A549 (cell line): ENCODE results near the gene CPNE4. TPM values are rescaled to one million over a fixed set of nuclear protein-coding genes. Genes with fewer than 3 reads are reported as not detected.

Source experiments
- ATAC-seq, 2 experiments: fragments of 200-7000 bp in 1 of 2; fragments of >200 bp in 1 of 2; cut with Nextera tagmentation in 1 of 2; cut with Tn5 transposase in 1 of 2; 3 replicates each; pipeline versions ENCODE4 v1.8.0 to v1.9.1; 2018 to 2020; ENCODE audit warnings: mild to moderate bottlenecking in 1 of 2, moderate library complexity in 1 of 2
- CTCF ChIA-PET: fragments of 300-600 bp; sonication (Branson Sonifier 250); formaldehyde crosslinking; extraction: SDS; loops from one replicate; lab custom pipeline; 2021; ENCODE audit warnings: antibody characterized with exemption, inconsistent platforms; lab: Yijun Ruan, JAX
- POLR2A ChIA-PET: fragments of 350-600 bp; formaldehyde crosslinking; extraction: SDS; loops from one replicate; lab custom pipeline; 2021; ENCODE audit warnings: antibody characterized with exemption, inconsistent platforms; lab: Yijun Ruan, JAX
- DNase-seq, 2 experiments: peaks; one replicate each; pipeline versions ENCODE4 v3.0.0 to v3.0.0-alpha.2; 2011 to 2016; ENCODE audit warnings: low read depth in 1 of 2, low spot score in 1 of 2
- FAIRE-seq: peaks from 2 replicates; lab custom pipeline; 2011; peaks lifted over from hg19 to GRCh38; lab: Jason Lieb, UNC
- H3K27ac ChIP-seq, 2 experiments: fragments of >200 bp; sonication (Bioruptor Twin); formaldehyde crosslinking; 3 replicates each; pipeline ENCODE4 v1.5.1; 2016 to 2017
- H3K4me1 ChIP-seq: fragments of >200 bp; sonication (Bioruptor Twin); formaldehyde crosslinking; 3 replicates; pipeline ENCODE4 v1.6.1; 2016
- H3K4me2 ChIP-seq: fragments of >200 bp; sonication (Bioruptor Twin); formaldehyde crosslinking; 3 replicates; pipeline ENCODE4 v1.6.1; 2016
- H3K4me3 ChIP-seq: fragments of >200 bp; sonication (Bioruptor Twin); formaldehyde crosslinking; 3 replicates; pipeline ENCODE4 v1.5.1; 2016
- H3K9me3 ChIP-seq: fragments of >200 bp; sonication (Bioruptor Twin); formaldehyde crosslinking; 3 replicates; pipeline ENCODE4 v1.6.1; 2016
- ATOH8 ChIP-seq: fragments of 250-450 bp; sonication (Bioruptor Pico); IDR thresholded peaks from 2 replicates; pipeline ENCODE4 v1.5.0; 2020; ENCODE audit warnings: low read depth, mild to moderate bottlenecking, moderate library complexity
- CEBPB ChIP-seq, 2 experiments: fragments of >200 bp in 1 of 2; sonication (Bioruptor Twin) in 1 of 2; formaldehyde crosslinking in 1 of 2; IDR thresholded peaks; 2 replicates each; pipeline ENCODE4 v1.6.1; 2012 to 2016
- EP300 ChIP-seq, 2 experiments: fragments of >200 bp; sonication (Bioruptor Twin); formaldehyde crosslinking; IDR thresholded peaks; 2 replicates in 1 of 2; 3 replicates in 1 of 2; pipeline ENCODE4 v1.6.1; 2016 to 2017
- ESRRA ChIP-seq: fragments of 150-350 bp; IDR thresholded peaks from 2 replicates; pipeline ENCODE4 v1.6.1; 2014; ENCODE audit warnings: mild to moderate bottlenecking, low read length, borderline replicate concordance
- FOSL2 ChIP-seq, 2 experiments: fragments of 450-650 bp in 1 of 2; fragments of >200 bp in 1 of 2; sonication (Bioruptor Twin) in 1 of 2; formaldehyde crosslinking; IDR thresholded peaks; 2 replicates each; pipeline versions ENCODE4 v1.5.0 to v1.6.1; 2016 to 2020; ENCODE audit warnings: mild to moderate bottlenecking in 1 of 2, moderate library complexity in 1 of 2
- GATA3 ChIP-seq: IDR thresholded peaks from 2 replicates; pipeline ENCODE4 v1.6.1; 2012; ENCODE audit warnings: borderline replicate concordance
- HES2 ChIP-seq: fragments of >200 bp; sonication (Bioruptor Twin); formaldehyde crosslinking; IDR thresholded peaks from 2 replicates; pipeline ENCODE4 v1.6.1; 2016
- HOXB5 ChIP-seq: fragments of 250-450 bp; sonication (Bioruptor Pico); IDR thresholded peaks from 2 replicates; pipeline ENCODE4 v1.5.0; 2020; ENCODE audit warnings: mild to moderate bottlenecking, moderate library complexity
- JUN ChIP-seq, 2 experiments: fragments of >200 bp; sonication (Bioruptor Twin); formaldehyde crosslinking; IDR thresholded peaks; 2 replicates in 1 of 2; 3 replicates in 1 of 2; pipeline ENCODE4 v1.6.1; 2016 to 2017
- JUNB ChIP-seq: fragments of >200 bp; sonication (Bioruptor Twin); formaldehyde crosslinking; IDR thresholded peaks from 2 replicates; pipeline ENCODE4 v1.6.1; 2016
- MYC ChIP-seq: IDR thresholded peaks from 2 replicates; pipeline ENCODE4 v1.6.1; 2012; ENCODE audit warnings: mild to moderate bottlenecking, inconsistent platforms, low read length, improper control_type of control experiment, borderline replicate concordance
- NPAS2 ChIP-seq: fragments of 250-450 bp; sonication (Bioruptor Pico); IDR thresholded peaks from 2 replicates; pipeline ENCODE4 v1.8.0; 2022; ENCODE audit warnings: mild to moderate bottlenecking, moderate library complexity, borderline replicate concordance
- PHF8 ChIP-seq: fragments of 200-600 bp; sonication (generic); IDR thresholded peaks from 2 replicates; pipeline ENCODE4 v1.6.1; 2016; ENCODE audit warnings: low read depth, mild to moderate bottlenecking, antibody characterized with exemption, moderate library complexity, borderline replicate concordance
- RAD21 ChIP-seq, 2 experiments: fragments of >200 bp in 1 of 2; sonication (Bioruptor Twin) in 1 of 2; formaldehyde crosslinking in 1 of 2; IDR thresholded peaks in 1 of 2; conservative IDR thresholded peaks in 1 of 2; 2 replicates in 1 of 2; 3 replicates in 1 of 2; pipeline ENCODE4 v1.6.1; 2012 to 2018; ENCODE audit warnings: inconsistent platforms in 1 of 2
- SMC3 ChIP-seq: fragments of >200 bp; sonication (Bioruptor Twin); formaldehyde crosslinking; IDR thresholded peaks from 3 replicates; pipeline ENCODE4 v1.6.1; 2018; ENCODE audit warnings: inconsistent platforms
- TFCP2L1 ChIP-seq: fragments of 250-450 bp; sonication (Bioruptor Pico); IDR thresholded peaks from 2 replicates; pipeline ENCODE4 v1.5.0; 2021; ENCODE audit warnings: mild to moderate bottlenecking
- USF2 ChIP-seq: fragments of 450-650 bp; IDR thresholded peaks from 2 replicates; pipeline ENCODE4 v1.6.1; 2014; ENCODE audit warnings: antibody characterized with exemption
- ZC3H11A ChIP-seq: fragments of 450-650 bp; IDR thresholded peaks from 2 replicates; pipeline ENCODE4 v1.6.1; 2014; ENCODE audit warnings: antibody characterized with exemption, mild to moderate bottlenecking
- ZFP36 ChIP-seq: fragments of 450-650 bp; IDR thresholded peaks from 2 replicates; pipeline ENCODE4 v1.6.1; 2014; ENCODE audit warnings: borderline replicate concordance; ENCODE audit not compliant: partially characterized antibody
- ZSCAN20 ChIP-seq: fragments of 250-450 bp; sonication (Bioruptor Pico); IDR thresholded peaks from 2 replicates; pipeline ENCODE4 v1.8.0; 2022; ENCODE audit warnings: mild to moderate bottlenecking, moderate library complexity
- WGBS: methylation state at CpG from one replicate; pipeline ENCODE4 v1.1.6; 2017; ENCODE audit errors: missing lambda C conversion rate; 5-methylcytosine and 5-hydroxymethylcytosine counted together
- polyA plus RNA-seq, 4 experiments: library from polyadenylated mRNA; depleted of rRNA in 3 of 4; stranded (reverse); fragments of >200 nt; fragmentation: RNase III in 1 of 4; extraction: RNeasy Plus Mini Kit Qiagen cat#74134 plus additional on column Dnase treatment in 1 of 4; gene quantifications; 2 replicates in 3 of 4; 3 replicates in 1 of 4; pipeline ENCODE4 v1.2.3, GENCODE V29; 2011 to 2017
- TF ChIP-seq, protein P1 (sequence below): fragments of 150-350 bp; IDR thresholded peaks from 2 replicates; pipeline ENCODE4 v1.6.1; 2014; ENCODE audit warnings: low read depth, mild to moderate bottlenecking, low read length
- TF ChIP-seq, protein P2 (sequence below): IDR thresholded peaks from 2 replicates; pipeline ENCODE4 v1.6.1; 2012; ENCODE audit warnings: low read depth, borderline replicate concordance
- TF ChIP-seq, protein P3 (sequence below): IDR thresholded peaks from 2 replicates; pipeline ENCODE4 v1.6.1; 2012

The CPNE4 gene
- polyA plus RNA-seq, 2 of the 4 experiments (the other 2 are of a cell fraction) = 3.6 to 8.7 TPM

DNA sequence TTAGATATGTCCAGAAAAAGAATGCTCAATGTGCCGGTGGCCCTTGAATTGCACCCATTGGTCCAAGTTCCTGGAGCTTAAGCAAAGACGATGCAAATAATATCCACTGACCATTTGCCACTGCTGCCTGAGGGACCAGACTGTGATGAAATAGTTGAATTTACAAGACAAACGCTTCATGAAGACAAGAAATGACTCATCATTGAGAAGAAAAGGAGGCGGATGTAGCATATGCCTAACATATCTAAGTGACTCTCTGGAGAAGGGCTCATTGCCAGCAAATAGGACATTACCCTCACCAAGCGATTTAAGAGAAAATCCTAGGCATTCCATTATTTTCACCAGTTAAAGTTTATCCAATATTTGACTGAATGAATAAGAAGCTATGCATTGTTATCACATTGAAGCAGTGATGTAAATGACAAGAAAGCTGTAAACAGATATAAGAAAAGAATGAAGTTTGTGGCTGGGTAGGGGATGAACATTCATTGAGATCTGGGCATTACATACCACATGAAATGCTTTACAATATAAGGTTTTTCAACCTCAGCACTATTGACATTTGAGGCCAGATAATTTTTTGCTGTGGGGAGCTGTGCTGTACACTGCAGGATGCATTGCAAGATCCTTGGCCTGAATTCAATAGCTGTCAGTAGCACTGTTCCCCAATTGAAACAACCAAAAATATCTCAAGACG lies 48.9 kb upstream of the CPNE4 start:
- ATAC-seq = peak; percentile 91 to 94
- Histone ChIP-seq H3K4me3 (peak overlapping the region; percentile 18; the same call in 1 of the 3 replicates), H3K9me3 (no peaks in the 10 kb centered on the region), H3K4me1 (peaks cover 41% of the 10 kb centered on the region), H3K4me2 (peak overlapping the region; percentile 82), H3K27ac (peak overlapping the region; percentile 86 to 92)
- ChIA-PET POLR2A (interaction anchor here (2.2 kb wide), 1 partner anchor 52 kb away, joined by 7 read pairs; no protein-coding TSS in a partner anchor), CTCF (interaction anchor here (0.7 to 2.2 kb wide), 5 partner anchors 13 to 96 kb away, joined by 3 to 8 read pairs (median 4); no protein-coding TSS in a partner anchor)
- 0 out of 2 replicates have a peak, but pooled peaks have one; percentile 26 for TF ChIP-seq HES2
- TF ChIP-seq EP300 (IDR thresholded peaks at IDR 0.05) = peak; percentile 15 to 52; a peak in 2 of 5 replicates
- TF ChIP-seq, protein P1, sequence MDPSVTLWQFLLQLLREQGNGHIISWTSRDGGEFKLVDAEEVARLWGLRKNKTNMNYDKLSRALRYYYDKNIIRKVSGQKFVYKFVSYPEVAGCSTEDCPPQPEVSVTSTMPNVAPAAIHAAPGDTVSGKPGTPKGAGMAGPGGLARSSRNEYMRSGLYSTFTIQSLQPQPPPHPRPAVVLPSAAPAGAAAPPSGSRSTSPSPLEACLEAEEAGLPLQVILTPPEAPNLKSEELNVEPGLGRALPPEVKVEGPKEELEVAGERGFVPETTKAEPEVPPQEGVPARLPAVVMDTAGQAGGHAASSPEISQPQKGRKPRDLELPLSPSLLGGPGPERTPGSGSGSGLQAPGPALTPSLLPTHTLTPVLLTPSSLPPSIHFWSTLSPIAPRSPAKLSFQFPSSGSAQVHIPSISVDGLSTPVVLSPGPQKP = no peak
- TF ChIP-seq, protein P2, sequence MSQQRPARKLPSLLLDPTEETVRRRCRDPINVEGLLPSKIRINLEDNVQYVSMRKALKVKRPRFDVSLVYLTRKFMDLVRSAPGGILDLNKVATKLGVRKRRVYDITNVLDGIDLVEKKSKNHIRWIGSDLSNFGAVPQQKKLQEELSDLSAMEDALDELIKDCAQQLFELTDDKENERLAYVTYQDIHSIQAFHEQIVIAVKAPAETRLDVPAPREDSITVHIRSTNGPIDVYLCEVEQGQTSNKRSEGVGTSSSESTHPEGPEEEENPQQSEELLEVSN = no peak
- peak; percentile 79 for TF ChIP-seq FOSL2 (IDR thresholded peaks at IDR 0.05)
- TF ChIP-seq FOSL2 (CRISPR knock-in tag; IDR thresholded peaks at IDR 0.05) = peak; percentile 95
- no peak for TF ChIP-seq ATOH8 (CRISPR knock-in tag)
- TF ChIP-seq SMC3 = peak; percentile 6; the same call in 1 of the 3 replicates
- TF ChIP-seq JUN (IDR thresholded peaks at IDR 0.05) = peak; percentile 48 to 57; a peak in 2 of 5 replicates
- TF ChIP-seq, protein P3, sequence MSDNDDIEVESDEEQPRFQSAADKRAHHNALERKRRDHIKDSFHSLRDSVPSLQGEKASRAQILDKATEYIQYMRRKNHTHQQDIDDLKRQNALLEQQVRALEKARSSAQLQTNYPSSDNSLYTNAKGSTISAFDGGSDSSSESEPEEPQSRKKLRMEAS = peak; percentile 35
- peak; percentile 88 for TF ChIP-seq JUNB
- peak; percentile 74 for TF ChIP-seq GATA3
- TF ChIP-seq CEBPB (IDR thresholded peaks at IDR 0.05) = peak in 1 of 2 experiments; percentile 88; a peak in 2 of 4 replicates
- FAIRE-seq = no peak
- WGBS = 5% methylated on average over 5 of the region's 6 CpGs
- DNase-seq = peak; percentile 62 to 95

GRCh38 chr3:132083159-132083558 lies 48.3 kb upstream of the CPNE4 start:
- TF ChIP-seq GATA3 (no peak), MYC (no peak), FOSL2 (IDR thresholded peaks at IDR 0.05) (no peak), FOSL2 (CRISPR knock-in tag; IDR thresholded peaks at IDR 0.05) (no peak), ZC3H11A (no peak), PHF8 (no peak), ESRRA (no peak), USF2 (no peak), HOXB5 (CRISPR knock-in tag) (no peak), ZFP36 (no peak), NPAS2 (CRISPR knock-in tag) (no peak), TFCP2L1 (no peak), ZSCAN20 (CRISPR knock-in tag) (no peak), RAD21 (conservative IDR thresholded peaks at IDR 0.05 in 1 of 2, IDR thresholded peaks at IDR 0.05 in 1 of 2) (no peak)
- TF ChIP-seq, all 56 proteins: peak for 0
- peak in 1 of 2 experiments; percentile 11; a peak in 3 of 6 replicates for ATAC-seq
- peak overlapping the region; percentile 86 to 92 for H3K27ac ChIP-seq
- DNase-seq = peak in 1 of 2 experiments; percentile 55
- WGBS = 7% methylated on average over 3 of the region's 3 CpGs
- no peaks in the 10 kb centered on the region for H3K9me3 ChIP-seq
- ChIA-PET CTCF (interaction anchor here (2.1 to 2.2 kb wide), 2 partner anchors 44 to 96 kb away, joined by 7 to 8 read pairs; no protein-coding TSS in a partner anchor), POLR2A (interaction anchor here (2.2 kb wide), 1 partner anchor 53 kb away, joined by 7 read pairs; no protein-coding TSS in a partner anchor)
- peak overlapping the region; percentile 82 for H3K4me2 ChIP-seq
- peaks cover 41% of the 10 kb centered on the region for H3K4me1 ChIP-seq
- no peak for FAIRE-seq
- H3K4me3 ChIP-seq = peak overlapping the region; percentile 18; the same call in 1 of the 3 replicates
